Fibroblast of the aortic adventitia (primary cell): Measurements from ENCODE around the gene ITGAE. TPM values are rescaled to one million over a fixed set of nuclear protein-coding genes. Genes with fewer than 3 reads are reported as not detected.
"Not testable (repeated sequence)": the region's sequence is repeated elsewhere in the genome, so short reads cannot be mapped to it uniquely, and the experiment has no call there.

Source experiments
- DNase-seq: peaks from one replicate; pipeline ENCODE4 v3.0.0-alpha.2; 2010; ENCODE audit warnings: low read depth
- H3K4me3 ChIP-seq: 2 replicates; pipeline ENCODE4 v1.5.1; 2011; ENCODE audit warnings: low read depth, mild to moderate bottlenecking, control low read depth, low read length, moderate library complexity
- CTCF ChIP-seq: IDR thresholded peaks from 2 replicates; pipeline ENCODE4 v1.5.1; 2011; ENCODE audit warnings: mild to moderate bottlenecking, low read length, control low read depth, inconsistent platforms; ENCODE audit not compliant: insufficient read depth
- total RNA-seq: library from RNA; depleted of rRNA; stranded (reverse); fragments of >200 nt; gene quantifications from 2 replicates; pipeline ENCODE4 v1.2.3, GENCODE V29; 2012; ENCODE audit warnings: low replicate concordance

ITGAE gene
- total RNA-seq, 1 donor = 37.4 TPM

GRCh38 chr17:3722716-3723115, 78.3 kb downstream of the ITGAE start:
- no peak for TF ChIP-seq CTCF
- H3K4me3 ChIP-seq = peak overlapping the region; percentile 88
- peak; percentile 51 for DNase-seq

- H3K4me3 ChIP-seq = no peak overlapping the region
- no peak for TF ChIP-seq CTCF
- DNase-seq = no peak
Observed at GRCh38 chr17:3719265-3719664, 81.7 kb downstream of the ITGAE start.

GRCh38 chr17:3718201-3718600, 82.8 kb downstream of the ITGAE start:
- TF ChIP-seq CTCF = no peak
- H3K4me3 ChIP-seq = no peak overlapping the region
- DNase-seq = no peak

DNA sequence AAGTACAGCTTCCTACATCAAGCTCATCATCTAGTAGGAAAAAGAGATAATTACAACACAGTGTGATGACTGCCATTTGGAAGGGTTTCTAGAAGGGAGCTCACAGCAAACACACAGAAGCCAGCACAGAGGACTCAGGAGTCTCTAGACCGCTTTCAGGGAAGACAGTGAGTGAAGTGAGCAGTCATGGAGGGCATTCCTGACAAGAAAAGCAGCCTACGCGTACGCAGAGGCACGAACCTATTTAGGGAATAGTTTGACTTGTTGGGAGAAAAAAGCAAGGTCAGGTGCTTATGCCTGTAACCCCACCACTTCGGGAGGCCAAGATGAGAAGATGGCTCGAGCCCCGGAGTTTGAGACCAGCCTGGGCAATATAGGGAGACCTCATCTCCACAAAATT, 85.7 kb downstream of the ITGAE start:
- no peak for TF ChIP-seq CTCF
- H3K4me3 ChIP-seq = no peak overlapping the region
- no peak for DNase-seq

DNA sequence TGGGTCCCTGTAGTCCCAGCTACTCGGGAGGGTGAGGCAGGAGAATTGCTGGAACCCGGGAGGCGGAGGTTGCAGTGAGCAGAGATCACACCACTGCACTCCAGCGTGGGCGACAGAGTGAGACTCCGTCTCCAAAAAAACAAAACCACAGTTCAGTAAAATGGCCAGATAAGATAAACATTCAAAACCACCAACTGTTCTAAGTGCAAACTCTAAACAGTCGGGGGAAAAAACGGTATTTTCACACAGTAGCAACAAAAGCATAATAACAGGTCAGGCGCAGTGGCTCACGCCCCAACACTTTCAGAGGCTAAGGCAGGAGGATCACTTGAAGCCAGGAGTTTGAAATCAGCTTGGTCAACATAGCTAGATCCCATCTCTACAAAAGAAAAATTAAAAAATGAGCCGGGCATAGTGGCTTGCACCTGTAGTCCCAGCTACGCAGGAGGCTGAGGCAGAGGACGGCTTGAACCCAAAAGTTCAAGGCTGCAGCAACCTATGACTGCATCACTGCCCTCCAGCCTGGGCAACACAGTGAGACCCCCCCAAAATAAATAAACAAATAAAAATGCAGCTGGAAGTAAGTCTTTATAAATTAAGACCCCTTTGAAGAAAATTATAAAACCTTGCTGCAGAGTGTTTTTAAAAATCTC, 88.1 kb downstream of the ITGAE start:
- no peak overlapping the region for H3K4me3 ChIP-seq
- no peak for DNase-seq
- no peak for TF ChIP-seq CTCF

DNA sequence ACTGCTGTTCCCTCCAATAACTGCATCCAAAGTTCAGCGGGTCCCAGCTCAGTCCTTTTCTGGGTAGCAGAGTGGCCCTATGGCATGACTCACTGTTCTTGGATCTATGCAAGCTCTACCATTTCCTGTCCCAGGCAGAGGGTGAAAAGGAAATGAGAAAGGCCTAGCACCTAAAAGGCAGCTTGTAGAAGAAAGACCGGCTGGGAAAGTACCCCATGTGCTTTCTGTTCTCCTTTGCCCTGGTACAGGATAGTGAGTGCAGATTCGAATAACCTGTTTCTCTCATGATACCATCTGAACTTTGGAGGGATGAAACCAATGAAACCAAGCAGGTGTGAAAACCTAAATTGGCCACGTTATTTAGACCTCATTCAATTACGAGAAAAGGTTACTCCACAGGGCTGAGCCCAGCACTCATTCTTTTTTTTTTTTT, 90.0 kb downstream of the ITGAE start:
- no peak for TF ChIP-seq CTCF
- no peak overlapping the region for H3K4me3 ChIP-seq
- DNase-seq = peak; percentile 26

DNA sequence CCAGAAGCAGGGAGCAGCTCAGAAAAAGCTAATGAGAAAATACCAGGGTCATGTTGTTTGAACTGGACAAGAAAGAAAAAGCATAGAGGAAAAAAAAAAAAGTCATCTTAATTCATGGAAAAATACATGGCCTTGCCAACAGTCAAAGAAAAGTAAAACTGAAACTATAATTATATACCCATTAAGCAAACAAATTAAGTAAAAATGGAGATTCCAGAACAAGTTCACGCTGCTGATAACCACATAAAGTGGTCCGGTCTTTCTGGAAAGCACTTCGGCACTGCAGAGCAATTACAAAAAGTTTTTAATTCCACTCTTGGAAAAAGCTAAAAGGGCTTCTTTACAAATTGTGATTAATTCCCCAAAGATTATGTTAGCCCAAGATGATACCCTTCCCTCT, 92.6 kb downstream of the ITGAE start:
- no peak for DNase-seq
- TF ChIP-seq CTCF = no peak
- no peak overlapping the region for H3K4me3 ChIP-seq

- H3K4me3 ChIP-seq, DNase-seq: not testable (repeated sequence)
Observed at GRCh38 chr17:3705718-3705984, 95.3 kb downstream of the ITGAE start.
